Gastroesophageal sphincter (tissue), 3 donors: ENCODE results near the gene C4B.

Experiments used
- CTCF ChIP-seq, 4 experiments: fragments of 200-600 bp in 2 of 4; fragments of 450-650 bp in 2 of 4; sonication (generic) in 1 of 4; IDR thresholded peaks; one replicate each; pipeline ENCODE4 v1.5.1; 2017 to 2019; ENCODE audit warnings: antibody characterized with exemption in 4 of 4, mild to moderate bottlenecking in 2 of 4, moderate library complexity in 2 of 4
- EP300 ChIP-seq: sonication (generic); formaldehyde crosslinking; IDR thresholded peaks from one replicate; pipeline ENCODE4 v1.6.1; 2017; ENCODE audit warnings: antibody characterized with exemption, mild to moderate bottlenecking
- POLR2A ChIP-seq, 2 donors: fragments of 450-650 bp; IDR thresholded peaks; one replicate each; pipeline ENCODE4 v1.6.1; 2017; ENCODE audit warnings: antibody characterized with exemption in 2 of 2, mild to moderate bottlenecking in 2 of 2, moderate library complexity in 1 of 2

GRCh38 chr6:32068867-32069266, 54.3 kb downstream of the C4B start:
- TF ChIP-seq CTCF (IDR thresholded peaks at IDR 0.05) (no peak), EP300 (no peak), POLR2A (IDR thresholded peaks at IDR 0.05) (no peak)
